Measurements from ENCODE around the gene SSTR3. TPM values are rescaled to one million over a fixed set of nuclear protein-coding genes. Genes with fewer than 3 reads are reported as not detected.
A peak's percentile ranks its signal among the peaks of the same experiment; 100 is the strongest.
"Not testable (repeated sequence)": the region's sequence is repeated elsewhere in the genome, so short reads cannot be mapped to it uniquely, and the experiment has no call there.

The SSTR3 gene
- total and polyA plus RNA-seq, 2 of the 13 experiments (the other 11 are each of a cell fraction or from before 2014, with no cell fraction given): 0.08 to 0.64 TPM

- no peak for TF ChIP-seq KDM2A (CRISPR knock-in tag; IDR thresholded peaks at IDR 0.05; ENCODE audit: borderline replicate concordance, low read depth)
These were observed 10.2 kb downstream of the SSTR3 start (continued) for GRCh38 chr22:37202001-37202555.

DNA sequence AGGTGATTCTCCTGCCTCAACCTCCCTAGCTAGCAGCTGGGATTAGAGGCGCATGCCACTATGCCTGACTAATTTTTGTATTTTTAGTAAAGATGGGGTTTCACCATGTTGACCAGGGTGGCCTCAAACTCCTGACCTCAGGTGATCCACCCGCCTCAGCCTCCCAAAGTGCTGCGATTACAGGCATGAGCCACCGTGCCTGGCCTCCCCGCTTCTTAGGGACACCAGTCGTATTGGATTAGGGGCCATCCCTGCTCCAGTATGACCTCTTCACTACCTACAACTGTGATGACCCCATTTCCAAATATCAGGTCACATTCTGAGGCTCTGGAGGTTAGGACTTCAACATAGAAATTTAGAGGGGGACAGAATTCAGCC lies 10.8 kb downstream of the SSTR3 start:
- FAIRE-seq; H3K9me3 ChIP-seq (ENCODE audit: low read length); H2AFZ ChIP-seq (ENCODE audit: low read length); H3K9ac ChIP-seq (ENCODE audit: insufficient read depth, low read depth, low read length); H3K27me3 ChIP-seq (ENCODE audit: control insufficient read depth in 1 of 2, insufficient read depth in 2 of 2, low read length in 2 of 2); H3K27ac ChIP-seq (ENCODE audit: extremely low read length, insufficient read depth, low read length); H3K36me3 ChIP-seq (replicated peaks in 1 of 2; ENCODE audit: control insufficient read depth in 1 of 2, insufficient read depth in 2 of 2, low read length in 2 of 2); H3K4me3 ChIP-seq (replicated peaks in 1 of 3; ENCODE audit: insufficient read depth in 1 of 3, low read depth in 2 of 3, low read length in 3 of 3); in situ Hi-C loops (cut with HindIII; ENCODE audit: extremely low pct_ligation_motif_present, low pct_unique_long_range_greater_than_20kb); H4K20me1 ChIP-seq (ENCODE audit: insufficient read depth, low read length); DNase-seq (ENCODE audit: low spot score); BruUV-seq (replicated peaks); H3K79me2 ChIP-seq (ENCODE audit: insufficient read depth, low read length); H3K4me2 ChIP-seq (ENCODE audit: low read depth, low read length); ATAC-seq: not testable (repeated sequence)
- CTCF ChIA-PET (ENCODE audit: low intra/inter-chr PET ratio, low total read pairs): interaction anchor here (5.1 kb wide), 1 partner anchor 34 kb away, joined by 57 read pairs; no protein-coding TSS in a partner anchor
- intact Hi-C loops (cut with micrococcal nuclease; ENCODE audit: unreplicated experiment): loop anchor here (5.0 kb wide), 1 partner anchor 61 kb away; no protein-coding TSS in a partner anchor
- POLR2A ChIA-PET: interaction anchor here (2.5 kb wide), 1 partner anchor 23 kb away, joined by 14 read pairs; no protein-coding TSS in a partner anchor
- H3K4me1 ChIP-seq (ENCODE audit: insufficient read depth, low read length): peaks cover 47% of the 10 kb centered on the region
- WGBS (ENCODE audit: low lambda C conversion rate): 68% methylated on average over 4 of the region's 6 CpGs

DNA sequence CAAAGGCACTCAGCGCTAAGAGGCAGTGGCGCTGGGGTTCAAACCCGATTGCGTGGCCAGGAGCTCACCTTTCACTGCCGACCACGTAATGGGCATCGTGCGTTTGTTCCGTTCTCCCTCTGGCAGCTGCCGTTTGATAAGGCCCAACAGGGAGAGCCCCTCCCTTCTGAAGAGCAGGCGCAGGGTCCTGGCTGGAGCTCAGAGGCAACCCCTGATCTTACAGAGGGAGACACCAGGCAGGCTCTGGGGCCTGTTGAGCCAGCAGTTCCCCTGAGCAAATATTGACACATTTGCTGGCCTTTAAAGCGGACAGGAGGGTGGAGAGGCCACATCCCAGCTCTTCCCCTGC lies 12.5 kb downstream of the SSTR3 start:
- no CpG with 5 or more reads among the region's 12 CpGs for WGBS (ENCODE audit: low lambda C conversion rate)
- Histone ChIP-seq H3K9ac (ENCODE audit: insufficient read depth, low read depth, low read length) (peak overlapping the region; percentile 80), H3K27me3 (ENCODE audit: control insufficient read depth in 1 of 2, insufficient read depth in 2 of 2, low read length in 2 of 2) (no peaks in the 10 kb centered on the region), H4K20me1 (ENCODE audit: insufficient read depth, low read length) (peaks cover 3% of the 10 kb centered on the region; the same call in 1 of the 2 replicates), H3K36me3 (replicated peaks in 1 of 2; ENCODE audit: control insufficient read depth in 1 of 2, insufficient read depth in 2 of 2, low read length in 2 of 2) (no peaks in the 10 kb centered on the region), H2AFZ (ENCODE audit: low read length) (peak overlapping the region; percentile 32), H3K79me2 (ENCODE audit: insufficient read depth, low read length) (no peaks in the 10 kb centered on the region), H3K27ac (ENCODE audit: extremely low read length, insufficient read depth, low read length) (peak overlapping the region; percentile 90), H3K9me3 (ENCODE audit: low read length) (no peaks in the 10 kb centered on the region), H3K4me1 (ENCODE audit: insufficient read depth, low read length) (peaks cover 64% of the 10 kb centered on the region), H3K4me3 (replicated peaks in 1 of 3; ENCODE audit: insufficient read depth in 1 of 3, low read depth in 2 of 3, low read length in 3 of 3) (peak overlapping the region; percentile 32 to 80 (median 49); a peak in 5 of 6 replicates), H3K4me2 (ENCODE audit: low read depth, low read length) (peak overlapping the region; percentile 99)
- BruUV-seq (replicated peaks): TSS peak; percentile 78
- ATAC-seq (peak; percentile 45), DNase-seq (ENCODE audit: low spot score) (peak; percentile 84), FAIRE-seq (peak; percentile 80)
- in situ Hi-C loops (cut with HindIII; ENCODE audit: extremely low pct_ligation_motif_present, low pct_unique_long_range_greater_than_20kb) (loop anchor here (5.0 kb wide), 1 partner anchor 37 kb away; no protein-coding TSS in a partner anchor), intact Hi-C loops (cut with micrococcal nuclease; ENCODE audit: unreplicated experiment) (loop anchor here (1.0 to 5.0 kb wide), 3 partner anchors 63 to 167 kb away; no protein-coding TSS in a partner anchor)
- ChIA-PET CTCF (ENCODE audit: low intra/inter-chr PET ratio, low total read pairs) (interaction anchor here (1.0 to 5.1 kb wide), 4 partner anchors 33 to 122 kb away, joined by 3 to 57 read pairs (median 12); no protein-coding TSS in a partner anchor), POLR2A (interaction anchor here (0.9 to 2.5 kb wide), 12 partner anchors 10 to 302 kb away, joined by 3 to 17 read pairs (median 4); partner anchors contain the start of genes C1QTNF6, MPST and TST)
- TF ChIP-seq ONECUT2 (CRISPR knock-in tag; IDR thresholded peaks at IDR 0.05) (no peak), ZNF460 (CRISPR knock-in tag; IDR thresholded peaks at IDR 0.05; ENCODE audit: borderline replicate concordance) (no peak; the same call in 1 of the 2 replicates), YEATS4 (CRISPR knock-in tag; IDR thresholded peaks at IDR 0.05; ENCODE audit: borderline replicate concordance) (peak; percentile 14; the same call in 1 of the 2 replicates), ZNF326 (CRISPR knock-in tag; IDR thresholded peaks at IDR 0.05; ENCODE audit: borderline replicate concordance) (no peak), FOXA1 (IDR thresholded peaks at IDR 0.05) (0 out of 2 replicates have a peak, but pooled peaks have one; percentile 10), FOXA1 (CRISPR knock-in tag; IDR thresholded peaks at IDR 0.05) (peak; percentile 94), ATF3 (CRISPR knock-in tag; IDR thresholded peaks at IDR 0.05) (no peak), PBX2 (CRISPR knock-in tag; IDR thresholded peaks at IDR 0.05) (no peak), MXD1 (CRISPR knock-in tag; IDR thresholded peaks at IDR 0.05) (no peak)
- TF ChIP-seq, protein P1, sequence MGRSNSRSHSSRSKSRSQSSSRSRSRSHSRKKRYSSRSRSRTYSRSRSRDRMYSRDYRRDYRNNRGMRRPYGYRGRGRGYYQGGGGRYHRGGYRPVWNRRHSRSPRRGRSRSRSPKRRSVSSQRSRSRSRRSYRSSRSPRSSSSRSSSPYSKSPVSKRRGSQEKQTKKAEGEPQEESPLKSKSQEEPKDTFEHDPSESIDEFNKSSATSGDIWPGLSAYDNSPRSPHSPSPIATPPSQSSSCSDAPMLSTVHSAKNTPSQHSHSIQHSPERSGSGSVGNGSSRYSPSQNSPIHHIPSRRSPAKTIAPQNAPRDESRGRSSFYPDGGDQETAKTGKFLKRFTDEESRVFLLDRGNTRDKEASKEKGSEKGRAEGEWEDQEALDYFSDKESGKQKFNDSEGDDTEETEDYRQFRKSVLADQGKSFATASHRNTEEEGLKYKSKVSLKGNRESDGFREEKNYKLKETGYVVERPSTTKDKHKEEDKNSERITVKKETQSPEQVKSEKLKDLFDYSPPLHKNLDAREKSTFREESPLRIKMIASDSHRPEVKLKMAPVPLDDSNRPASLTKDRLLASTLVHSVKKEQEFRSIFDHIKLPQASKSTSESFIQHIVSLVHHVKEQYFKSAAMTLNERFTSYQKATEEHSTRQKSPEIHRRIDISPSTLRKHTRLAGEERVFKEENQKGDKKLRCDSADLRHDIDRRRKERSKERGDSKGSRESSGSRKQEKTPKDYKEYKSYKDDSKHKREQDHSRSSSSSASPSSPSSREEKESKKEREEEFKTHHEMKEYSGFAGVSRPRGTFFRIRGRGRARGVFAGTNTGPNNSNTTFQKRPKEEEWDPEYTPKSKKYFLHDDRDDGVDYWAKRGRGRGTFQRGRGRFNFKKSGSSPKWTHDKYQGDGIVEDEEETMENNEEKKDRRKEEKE (IDR thresholded peaks at IDR 0.05): no peak
